Mucosa of stomach (tissue), 1 donor: ENCODE results near the gene BTBD17.

Source experiments
- H3K27me3 ChIP-seq: one replicate; pipeline ENCODE4 v1.7.0; 2013; ENCODE audit warnings: mild to moderate bottlenecking, low read length; ENCODE audit not compliant: control insufficient read depth, insufficient read depth
- H3K36me3 ChIP-seq: one replicate; pipeline ENCODE4 v1.7.0; 2013; ENCODE audit warnings: low read length; ENCODE audit not compliant: control insufficient read depth, insufficient read depth
- H3K4me1 ChIP-seq: one replicate; pipeline ENCODE4 v1.7.0; 2013; ENCODE audit warnings: mild to moderate bottlenecking, low read length; ENCODE audit not compliant: control insufficient read depth, insufficient read depth
- H3K4me3 ChIP-seq: one replicate; pipeline ENCODE4 v1.7.0; 2013; ENCODE audit warnings: low read length
- H3K9ac ChIP-seq: one replicate; pipeline ENCODE4 v1.7.0; 2013; ENCODE audit warnings: mild to moderate bottlenecking, low read length, moderate library complexity
- H3K9me3 ChIP-seq: one replicate; pipeline ENCODE4 v1.7.0; 2013; ENCODE audit warnings: mild to moderate bottlenecking, low read length, moderate library complexity; ENCODE audit not compliant: control insufficient read depth
- donor health status: Pancreatic carcinoma.

Gene BTBD17

GRCh38 chr17:74353446-74354060 is 8.1 kb downstream of the BTBD17 start:
- Histone ChIP-seq H3K9me3 (no peaks in the 10 kb centered on the region), H3K4me3 (no peak overlapping the region), H3K4me1 (peaks cover 8% of the 10 kb centered on the region), H3K27me3 (peaks cover 68% of the 10 kb centered on the region), H3K36me3 (no peaks in the 10 kb centered on the region), H3K9ac (no peak overlapping the region)

GRCh38 chr17:74351552-74352210 is 10.0 kb downstream of the BTBD17 start:
- H3K36me3 ChIP-seq, result no peaks in the 10 kb centered on the region
- H3K4me1 ChIP-seq, result peaks cover 4% of the 10 kb centered on the region
- no peaks in the 10 kb centered on the region for H3K9me3 ChIP-seq
- H3K4me3 ChIP-seq, result no peak overlapping the region
- H3K9ac ChIP-seq, result no peak overlapping the region
- H3K27me3 ChIP-seq, result peaks cover 50% of the 10 kb centered on the region

- Histone ChIP-seq H3K36me3 (no peaks in the 10 kb centered on the region), H3K4me1 (no peaks in the 10 kb centered on the region), H3K4me3 (no peak overlapping the region), H3K27me3 (peaks cover 38% of the 10 kb centered on the region), H3K9ac (no peak overlapping the region), H3K9me3 (no peaks in the 10 kb centered on the region)
Measured at GRCh38 chr17:74350486-74350885, 11.2 kb downstream of the BTBD17 start.

GRCh38 chr17:74349120-74349519 is 12.5 kb downstream of the BTBD17 start:
- H3K9me3 ChIP-seq, result no peaks in the 10 kb centered on the region
- H3K9ac ChIP-seq, result no peak overlapping the region
- peaks cover 32% of the 10 kb centered on the region for H3K27me3 ChIP-seq
- no peaks in the 10 kb centered on the region for H3K36me3 ChIP-seq
- H3K4me1 ChIP-seq, result no peaks in the 10 kb centered on the region
- H3K4me3 ChIP-seq, result no peak overlapping the region

GRCh38 chr17:74347646-74348045 is 14.0 kb downstream of the BTBD17 start:
- Histone ChIP-seq H3K4me3 (no peak overlapping the region), H3K9me3 (no peaks in the 10 kb centered on the region), H3K27me3 (peaks cover 23% of the 10 kb centered on the region), H3K9ac (no peak overlapping the region), H3K36me3 (no peaks in the 10 kb centered on the region), H3K4me1 (no peaks in the 10 kb centered on the region)

- Histone ChIP-seq H3K36me3 (no peaks in the 10 kb centered on the region), H3K27me3 (peaks cover 9% of the 10 kb centered on the region), H3K4me3 (no peak overlapping the region), H3K9me3 (no peaks in the 10 kb centered on the region), H3K9ac (no peak overlapping the region), H3K4me1 (no peaks in the 10 kb centered on the region)
Measured at GRCh38 chr17:74345433-74346241, 16.0 kb downstream of the BTBD17 start.

- Histone ChIP-seq H3K9ac (no peak overlapping the region), H3K4me3 (no peak overlapping the region), H3K4me1 (no peaks in the 10 kb centered on the region), H3K9me3 (no peaks in the 10 kb centered on the region), H3K27me3 (peaks cover 9% of the 10 kb centered on the region), H3K36me3 (no peaks in the 10 kb centered on the region)
Measured at GRCh38 chr17:74344658-74345057, 17.0 kb downstream of the BTBD17 start.

GRCh38 chr17:74343526-74344284 is 18.0 kb downstream of the BTBD17 start:
- peaks cover 8% of the 10 kb centered on the region for H3K27me3 ChIP-seq
- H3K36me3 ChIP-seq, result no peaks in the 10 kb centered on the region

GRCh38 chr17:74343121-74343520 is 18.5 kb downstream of the BTBD17 start:
- no peaks in the 10 kb centered on the region for H3K36me3 ChIP-seq
- no peak overlapping the region for H3K4me3 ChIP-seq
- no peaks in the 10 kb centered on the region for H3K4me1 ChIP-seq
- H3K9ac ChIP-seq, result no peak overlapping the region
- H3K27me3 ChIP-seq, result peaks cover 12% of the 10 kb centered on the region
- H3K9me3 ChIP-seq, result no peaks in the 10 kb centered on the region

More at GRCh38 chr17:74343526-74344284, 18.0 kb downstream of the BTBD17 start:
- H3K9ac ChIP-seq, result no peak overlapping the region
- H3K4me3 ChIP-seq, result no peak overlapping the region
- H3K9me3 ChIP-seq, result no peaks in the 10 kb centered on the region
- H3K4me1 ChIP-seq, result no peaks in the 10 kb centered on the region

GRCh38 chr17:74342224-74342623 is 19.4 kb downstream of the BTBD17 start:
- Histone ChIP-seq H3K9ac (no peak overlapping the region), H3K9me3 (no peaks in the 10 kb centered on the region), H3K4me3 (no peak overlapping the region), H3K4me1 (no peaks in the 10 kb centered on the region), H3K27me3 (peaks cover 12% of the 10 kb centered on the region), H3K36me3 (no peaks in the 10 kb centered on the region)

- Histone ChIP-seq H3K9ac (no peak overlapping the region), H3K4me1 (no peaks in the 10 kb centered on the region), H3K27me3 (peaks cover 12% of the 10 kb centered on the region), H3K9me3 (no peaks in the 10 kb centered on the region), H3K36me3 (no peaks in the 10 kb centered on the region), H3K4me3 (no peak overlapping the region)
Measured at GRCh38 chr17:74340470-74341023, 21.1 kb downstream of the BTBD17 start.
